H1 (cell line): ENCODE results near the gene DCP1B.

Experiments
- CTCF ChIP-seq, 3 experiments: IDR thresholded peaks; 1 replicate in 2 of 3; 2 replicates in 1 of 3; pipeline versions ENCODE4 v1.5.1 to v1.6.1; 2011; ENCODE audit warnings: low read length in 3 of 3, mild to moderate bottlenecking in 3 of 3, inconsistent platforms in 2 of 3, low read depth in 1 of 3, moderate library complexity in 1 of 3; ENCODE audit not compliant: insufficient read depth in 1 of 3; ENCODE audit errors: control extremely low read depth in 1 of 3
- EP300 ChIP-seq, 2 experiments: IDR thresholded peaks; 1 replicate in 1 of 2; 2 replicates in 1 of 2; pipeline ENCODE4 v1.6.1; 2011 to 2012; ENCODE audit warnings: low read depth in 2 of 2, low read length in 2 of 2, mild to moderate bottlenecking in 2 of 2, borderline replicate concordance in 1 of 2, inconsistent platforms in 1 of 2, moderate library complexity in 1 of 2
- HDAC6 ChIP-seq: IDR thresholded peaks from one replicate; pipeline ENCODE4 v1.7.1; 2012; ENCODE audit warnings: low read depth, mild to moderate bottlenecking, inconsistent platforms, low read length, moderate library complexity
- JUND ChIP-seq: IDR thresholded peaks from 2 replicates; pipeline ENCODE4 v1.6.1; 2011; ENCODE audit warnings: mild to moderate bottlenecking, improper control_type of control experiment, low read length
- MAX ChIP-seq: IDR thresholded peaks from 2 replicates; pipeline ENCODE4 v1.6.1; 2012; ENCODE audit warnings: inconsistent platforms
- POLR2A ChIP-seq, 2 experiments: IDR thresholded peaks; 1 replicate in 1 of 2; 2 replicates in 1 of 2; pipeline ENCODE4 v1.6.1; 2011; ENCODE audit warnings: low read depth in 2 of 2, low read length in 2 of 2, mild to moderate bottlenecking in 2 of 2; ENCODE audit errors: control extremely low read depth in 1 of 2
- POLR2AphosphoS5 ChIP-seq: IDR thresholded peaks from 2 replicates; pipeline ENCODE4 v1.6.1; 2011; ENCODE audit warnings: low read depth, low read length
- TBP ChIP-seq: IDR thresholded peaks from 2 replicates; pipeline ENCODE4 v1.6.1; 2011; ENCODE audit warnings: low read depth, low read length, improper control_type of control experiment

GRCh38 chr12:1912580-1913376 lies 91.5 kb downstream of the DCP1B start:
- TF ChIP-seq JUND: no peak
- no peak for TF ChIP-seq HDAC6
- TF ChIP-seq CTCF (IDR thresholded peaks at IDR 0.05; ENCODE audit: control extremely low read depth in 1 of 3, insufficient read depth in 1 of 3, low read depth in 1 of 3, low read length in 3 of 3): no peak
- no peak for TF ChIP-seq EP300 (IDR thresholded peaks at IDR 0.05; ENCODE audit: borderline replicate concordance in 1 of 2, low read depth in 2 of 2, low read length in 2 of 2)
- no peak for TF ChIP-seq MAX
- TF ChIP-seq TBP: no peak
- no peak for TF ChIP-seq POLR2AphosphoS5
- no peak for TF ChIP-seq POLR2A (IDR thresholded peaks at IDR 0.05; ENCODE audit: control extremely low read depth in 1 of 2, low read depth in 2 of 2, low read length in 2 of 2)
